ENCODE data around the gene HMX3.

GRCh38 chr10:123117644-123118417 is 17.9 kb upstream of the HMX3 start:
- TF ChIP-seq CTCF (IDR thresholded peaks at IDR 0.05) (no peak), POLR2A (IDR thresholded peaks at IDR 0.05) (no peak)

Data from Peyer's patch (tissue), 4 donors.